GM18861 (cell line): ENCODE results near the gene ITIH4.
"Not testable (repeated sequence)": the region's sequence is repeated elsewhere in the genome, so short reads cannot be mapped to it uniquely, and the experiment has no call there.

Experiments used
- ATAC-seq: cut with Tn5 transposase; IDR thresholded peaks from one replicate; pipeline ENCODE4 v1.9.1; 2021; ENCODE audit not compliant: unreplicated experiment

ITIH4 gene

DNA sequence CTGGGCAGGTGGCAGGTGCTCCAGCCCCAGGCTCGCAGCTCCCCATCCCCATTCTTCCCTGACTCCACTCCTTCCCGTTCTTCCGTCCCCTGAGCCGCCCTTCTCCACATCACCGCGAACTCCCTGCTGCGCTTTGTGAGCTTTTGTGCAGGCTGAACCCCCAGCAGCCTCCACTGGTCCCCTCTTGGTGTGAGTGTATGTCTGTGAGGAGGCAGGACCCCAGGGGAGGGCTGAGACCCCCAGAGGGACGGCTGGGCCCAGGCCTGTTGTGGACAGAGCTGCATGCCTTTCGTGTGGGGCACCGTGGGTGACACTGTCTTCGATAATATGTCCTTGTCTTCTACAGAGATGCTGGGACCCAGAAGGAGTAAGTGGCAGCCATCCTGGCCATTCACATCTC, 43.2 kb downstream of the ITIH4 start:
- no peak for ATAC-seq

DNA sequence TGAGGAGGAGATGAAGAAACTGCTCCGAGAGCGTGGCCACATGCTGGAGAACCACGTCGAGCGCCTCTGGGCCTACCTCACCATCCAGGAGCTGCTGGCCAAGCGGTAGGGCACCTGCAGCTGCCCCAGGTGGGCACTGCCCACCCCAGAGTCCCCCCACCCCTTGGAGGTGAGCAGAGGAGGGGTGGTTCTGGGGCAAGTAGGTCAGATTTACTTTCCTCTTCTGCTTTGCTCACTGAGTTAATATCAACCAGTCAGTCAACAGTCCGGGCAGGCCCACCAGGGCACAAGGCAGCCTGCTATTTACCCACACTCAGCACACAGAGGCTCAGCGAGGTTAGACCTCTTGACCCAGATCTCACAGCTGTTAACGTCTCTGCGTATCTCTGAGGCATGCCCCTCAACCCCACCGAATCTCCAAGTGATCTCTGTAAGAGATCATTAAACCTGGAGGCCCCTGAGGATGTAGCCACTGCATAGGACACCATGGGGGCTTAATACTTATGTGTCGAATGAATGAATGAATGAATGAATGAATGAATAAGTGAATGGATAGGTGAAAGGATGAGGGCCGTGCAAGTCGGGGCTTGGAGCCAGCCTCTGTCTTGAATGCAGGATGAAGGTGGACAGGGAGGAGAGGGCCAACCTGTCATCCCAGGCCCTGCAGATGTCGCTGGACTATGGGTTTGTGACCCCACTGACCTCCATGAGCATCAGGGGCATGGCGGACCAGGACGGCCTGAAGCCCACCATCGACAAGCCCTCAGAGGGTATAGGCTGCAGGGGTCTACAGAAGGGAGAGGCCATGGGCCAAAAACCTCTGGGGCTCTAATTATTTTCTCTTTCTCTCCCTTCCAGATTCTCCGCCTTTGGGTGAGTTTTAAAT, 43.9 kb downstream of the ITIH4 start:
- no peak for ATAC-seq

- no peak for ATAC-seq
Observed at GRCh38 chr3:52784931-52785590, 45.4 kb downstream of the ITIH4 start.

DNA sequence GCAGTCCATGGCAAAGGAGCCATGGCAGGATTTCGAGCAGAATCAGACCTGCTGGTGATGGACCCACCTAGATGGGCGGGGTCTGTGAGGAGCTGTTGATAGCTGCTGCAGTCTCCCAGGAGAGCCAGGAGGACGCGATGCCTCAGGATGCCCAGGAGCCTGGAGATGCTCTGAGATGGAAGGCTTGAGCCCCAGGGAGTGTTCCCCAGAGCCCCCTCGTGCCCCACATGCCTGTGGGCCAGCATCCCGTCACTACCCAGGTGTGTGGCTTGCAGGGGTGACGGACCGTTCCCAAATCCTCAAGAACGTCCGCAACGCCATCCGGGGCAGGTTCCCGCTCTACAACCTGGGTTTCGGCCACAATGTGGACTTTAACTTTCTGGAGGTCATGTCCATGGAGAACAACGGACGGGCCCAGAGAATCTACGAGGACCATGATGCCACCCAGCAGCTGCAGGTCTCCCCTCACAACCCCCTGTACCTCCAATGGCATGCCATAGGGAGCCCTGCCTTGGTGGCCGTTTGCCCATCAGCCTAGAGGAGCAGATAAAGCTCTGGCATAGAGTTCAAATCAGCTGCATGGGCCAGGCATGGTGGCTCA, 46.4 kb downstream of the ITIH4 start:
- ATAC-seq = no peak

DNA sequence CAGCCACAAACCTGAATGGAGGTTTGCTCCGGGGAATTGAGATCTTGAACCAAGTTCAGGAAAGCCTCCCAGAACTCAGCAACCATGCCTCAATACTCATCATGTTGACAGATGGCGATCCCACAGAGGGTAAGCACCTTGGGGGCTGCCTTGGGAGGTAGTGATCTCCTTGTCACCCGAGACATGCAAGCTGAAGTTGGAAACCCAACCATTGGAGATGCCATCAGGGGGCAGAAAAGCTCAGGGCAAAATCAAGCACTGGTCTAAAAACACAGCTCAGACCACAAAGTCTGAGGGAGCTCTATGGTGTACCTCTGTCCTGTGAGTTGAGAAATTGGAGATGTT, 47.3 kb downstream of the ITIH4 start:
- no peak for ATAC-seq

DNA sequence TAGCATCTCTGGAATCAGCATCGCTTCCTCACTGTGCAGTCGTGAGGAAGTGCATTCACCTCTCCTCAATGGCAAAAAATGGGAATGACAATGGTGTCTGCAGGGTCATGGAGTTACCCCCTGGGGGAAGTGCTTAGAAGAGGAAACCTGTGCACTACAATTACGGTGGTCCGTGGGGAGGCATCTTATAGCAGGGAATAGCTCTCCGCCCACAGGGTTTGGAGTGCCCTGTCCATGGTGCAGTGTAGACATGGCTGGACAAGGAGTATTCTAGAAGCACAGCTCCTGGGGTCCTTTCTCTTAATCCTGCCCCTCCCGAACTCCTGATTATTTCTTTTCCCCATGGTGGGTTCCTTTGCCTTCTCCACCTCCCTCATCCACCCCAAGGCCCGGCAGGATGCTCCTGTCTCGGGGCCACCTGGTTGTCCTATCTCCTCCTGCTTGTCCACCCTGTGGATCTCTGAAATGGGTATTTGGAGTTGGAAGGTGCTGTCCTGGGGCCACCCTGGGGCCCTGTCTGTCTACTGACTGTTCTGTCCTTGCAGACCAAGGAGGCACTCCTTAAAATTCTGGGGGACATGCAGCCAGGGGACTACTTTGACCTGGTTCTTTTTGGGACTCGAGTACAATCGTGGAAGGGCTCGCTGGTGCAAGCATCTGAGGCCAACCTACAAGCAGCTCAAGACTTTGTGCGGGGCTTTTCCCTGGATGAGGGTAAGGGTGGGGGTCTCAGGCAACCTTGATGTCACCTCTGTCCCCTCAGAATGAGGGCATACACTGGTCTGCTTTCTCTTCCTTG, 47.9 kb downstream of the ITIH4 start:
- ATAC-seq = no peak

- no peak for ATAC-seq
Observed at GRCh38 chr3:52781741-52782140, 48.7 kb downstream of the ITIH4 start.

DNA sequence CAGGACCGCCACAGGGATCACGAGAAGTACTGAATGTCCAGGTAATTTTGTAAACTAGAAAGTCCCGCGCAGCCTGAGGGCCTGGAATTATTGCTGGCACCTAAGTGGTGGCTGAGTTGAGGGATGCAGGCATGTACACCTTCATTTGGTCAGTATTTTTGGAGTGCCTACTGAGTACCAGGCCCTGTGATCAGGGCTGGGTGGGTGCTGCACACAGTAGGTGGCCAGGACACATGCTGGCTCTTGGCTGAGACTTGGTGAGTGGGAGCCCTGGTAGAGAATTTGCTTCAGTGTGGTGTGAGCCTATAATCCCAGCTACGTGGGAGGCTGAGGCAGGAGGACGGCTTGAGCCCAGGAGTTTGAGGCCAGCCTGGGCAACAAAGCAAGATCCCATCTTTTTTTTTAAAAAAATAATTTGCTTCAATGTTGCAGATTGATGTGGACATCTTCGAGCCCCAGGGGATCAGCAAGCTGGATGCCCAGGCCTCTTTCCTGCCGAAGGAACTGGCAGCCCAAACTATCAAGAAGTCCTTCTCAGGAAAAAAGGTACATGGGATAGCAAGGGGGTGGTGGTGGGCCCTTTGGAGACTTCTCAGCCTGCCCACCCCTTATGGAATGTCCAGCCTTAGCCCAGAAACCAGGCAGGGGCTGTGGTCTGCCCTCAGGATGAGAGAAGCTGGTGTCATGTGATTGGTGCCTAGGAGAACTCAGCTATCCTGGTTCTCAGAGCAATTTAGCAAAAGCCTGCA, 50.5 kb downstream of the ITIH4 start:
- no peak for ATAC-seq

DNA sequence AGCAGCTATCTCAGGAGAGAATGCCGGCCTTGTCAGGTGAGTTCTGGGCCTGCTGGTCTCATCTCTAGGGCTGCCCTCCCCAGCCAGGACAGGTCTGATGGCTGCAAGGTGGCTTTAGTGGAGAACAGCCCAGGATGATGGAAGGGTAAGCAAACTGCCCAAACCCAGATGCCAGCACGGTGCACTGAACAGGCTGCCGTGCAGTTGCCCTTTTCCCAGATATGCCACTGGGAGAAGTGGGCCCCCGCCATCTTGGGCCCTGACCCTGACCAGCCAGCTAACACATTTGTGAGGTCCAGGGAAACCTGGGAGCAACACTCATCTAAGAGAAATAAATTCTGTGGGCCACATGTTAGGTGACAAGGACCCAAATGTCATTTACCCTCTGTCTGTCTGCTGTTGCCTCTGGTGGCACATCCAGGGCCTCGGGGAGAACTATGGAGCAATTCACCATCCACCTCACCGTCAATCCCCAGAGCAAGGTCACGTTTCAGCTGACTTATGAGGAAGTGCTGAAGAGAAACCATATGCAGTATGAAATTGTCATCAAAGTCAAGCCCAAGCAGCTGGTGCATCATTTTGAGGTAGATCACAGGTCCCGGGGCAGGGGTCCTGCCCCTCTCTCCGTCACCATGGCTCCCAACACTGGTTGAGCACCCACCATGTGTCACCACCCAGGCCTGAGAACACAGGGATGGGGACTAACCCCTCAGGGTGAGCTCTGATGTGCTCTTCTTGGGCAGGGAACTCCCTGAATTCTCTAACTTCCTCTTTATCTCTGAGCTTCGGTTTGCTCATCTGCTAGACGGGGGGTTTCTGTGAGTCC, 51.2 kb downstream of the ITIH4 start:
- ATAC-seq = peak; percentile 57

- no peak for ATAC-seq
Observed at GRCh38 chr3:52777959-52778805, 52.3 kb downstream of the ITIH4 start.

DNA sequence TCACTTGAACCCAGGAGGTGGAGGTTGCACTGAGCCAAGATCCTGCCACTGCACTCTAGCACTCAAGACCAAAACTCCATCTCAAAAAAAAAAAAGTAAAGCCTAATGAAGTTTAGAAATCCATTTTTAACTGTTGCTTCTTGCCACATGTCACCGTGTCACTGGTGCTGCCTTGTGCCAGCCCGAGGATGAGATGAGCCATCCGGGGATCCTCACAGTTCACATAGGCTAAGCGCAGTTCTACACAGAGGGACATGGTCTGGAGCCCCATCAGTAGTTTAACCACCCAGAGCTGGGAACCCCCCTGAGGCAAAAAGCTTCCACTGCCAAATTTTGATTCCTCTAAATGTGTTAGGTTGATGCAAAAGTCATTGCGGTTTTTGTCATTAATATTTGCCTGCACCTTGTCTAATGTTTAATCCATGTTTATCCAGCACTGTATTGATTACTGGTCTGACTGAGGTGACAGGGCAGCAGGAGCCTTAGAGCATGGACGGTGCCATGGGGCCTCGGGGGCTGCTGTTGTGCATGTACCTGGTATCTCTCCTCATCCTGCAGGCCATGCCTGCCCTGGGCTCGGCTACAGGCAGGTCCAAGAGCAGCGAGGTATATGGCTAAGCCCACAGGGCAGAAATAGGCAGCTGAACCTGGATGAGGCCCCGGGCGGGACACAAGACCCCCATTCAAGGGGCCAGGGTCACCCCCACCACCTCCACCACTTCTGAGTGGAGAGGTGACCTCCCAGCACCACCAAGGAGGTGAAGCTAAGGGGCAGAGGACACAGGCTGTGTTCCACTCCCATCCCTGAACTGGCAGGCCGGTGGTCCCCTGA, 53.1 kb downstream of the ITIH4 start, which contains the start of gene ITIH1:
ITIH1 (plus strand) TSS at position 473 of the 832 bp plus-strand sequence; CDS start at position 490, 17 bp downstream.
- no peak for ATAC-seq

DNA sequence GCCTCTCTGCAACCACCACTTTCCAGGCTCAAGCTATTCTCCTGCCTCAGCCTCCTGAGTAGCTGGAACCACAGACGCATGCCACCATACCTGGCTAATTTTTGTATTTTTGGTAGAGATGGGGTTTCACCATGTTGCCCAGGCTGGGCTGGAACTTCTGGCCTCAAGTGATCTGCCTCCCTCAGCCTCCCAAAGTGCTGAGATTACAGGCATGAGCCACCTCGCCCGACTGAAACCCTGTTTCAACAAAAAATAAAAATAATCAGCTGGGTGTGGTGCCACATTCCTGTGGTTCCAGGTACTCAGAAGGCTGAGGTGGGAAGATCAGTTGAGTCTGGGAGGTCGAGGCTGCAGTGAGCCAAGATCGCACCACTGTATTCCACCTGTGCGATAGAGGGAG, 54.0 kb downstream of the ITIH4 start:
- ATAC-seq = not testable (repeated sequence)

DNA sequence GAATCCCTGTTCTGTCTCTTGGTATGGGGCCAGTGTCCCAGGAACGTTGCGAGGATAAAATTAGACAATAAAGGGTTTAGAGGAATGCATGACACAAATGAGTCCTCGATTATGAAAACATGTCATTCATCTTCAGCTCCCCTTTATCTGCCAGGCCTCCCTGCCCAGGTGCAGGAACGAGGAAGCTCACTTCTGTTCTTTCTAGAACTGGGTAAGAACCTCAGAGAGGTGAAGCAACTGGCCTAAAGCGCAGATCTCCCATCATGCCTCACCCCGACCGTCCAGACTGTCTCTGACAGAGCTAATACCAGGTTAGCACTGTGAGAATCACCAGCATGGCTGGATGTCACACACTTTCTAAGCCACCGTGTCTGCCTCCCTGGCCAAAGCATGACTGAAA, 54.6 kb downstream of the ITIH4 start:
- ATAC-seq = no peak

DNA sequence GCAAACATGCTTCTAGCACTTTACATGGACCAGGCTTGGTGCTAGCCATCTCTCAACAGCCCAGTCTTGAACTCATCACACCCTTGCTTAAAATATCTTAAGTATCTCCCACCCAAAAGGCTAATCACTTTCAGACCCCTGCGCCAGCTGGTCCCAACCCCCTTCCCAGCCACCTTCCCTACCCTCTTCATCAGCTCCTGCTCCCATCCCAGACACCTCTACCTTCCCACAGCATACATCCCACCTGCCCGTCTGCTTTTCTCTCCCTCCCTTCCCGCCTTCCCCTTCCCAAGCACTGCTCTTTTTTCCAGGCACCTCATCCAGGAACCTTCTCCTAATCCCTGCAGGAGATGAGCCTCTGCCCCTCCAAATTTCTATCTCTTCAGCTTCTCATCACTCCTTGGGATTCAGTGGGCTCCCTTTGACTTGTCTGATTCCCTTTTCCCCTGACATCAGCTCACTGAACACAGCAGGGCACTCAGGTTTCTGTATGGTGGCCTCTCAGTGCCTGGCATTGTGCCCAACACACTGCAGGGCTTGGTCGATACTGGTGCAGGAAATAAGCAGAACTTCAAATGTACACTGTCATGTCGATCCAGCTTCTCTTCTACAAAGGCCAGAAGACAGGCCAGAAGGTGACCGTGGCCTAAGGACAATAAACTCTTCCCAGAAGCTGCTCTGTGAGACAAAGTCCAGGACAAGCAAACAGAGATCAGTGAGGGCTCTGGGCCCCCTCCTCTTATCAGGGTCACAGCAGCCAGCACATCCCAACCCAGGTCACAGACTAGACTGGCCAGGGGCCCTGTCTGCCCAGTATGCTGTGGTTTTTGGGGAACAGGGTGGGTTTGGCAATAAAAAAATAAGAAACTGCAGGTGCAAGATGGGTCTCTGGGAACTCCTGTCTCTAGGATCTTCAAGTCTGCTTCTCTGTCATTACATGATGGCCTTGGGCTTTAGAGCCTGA, 55.3 kb downstream of the ITIH4 start:
- ATAC-seq = no peak

DNA sequence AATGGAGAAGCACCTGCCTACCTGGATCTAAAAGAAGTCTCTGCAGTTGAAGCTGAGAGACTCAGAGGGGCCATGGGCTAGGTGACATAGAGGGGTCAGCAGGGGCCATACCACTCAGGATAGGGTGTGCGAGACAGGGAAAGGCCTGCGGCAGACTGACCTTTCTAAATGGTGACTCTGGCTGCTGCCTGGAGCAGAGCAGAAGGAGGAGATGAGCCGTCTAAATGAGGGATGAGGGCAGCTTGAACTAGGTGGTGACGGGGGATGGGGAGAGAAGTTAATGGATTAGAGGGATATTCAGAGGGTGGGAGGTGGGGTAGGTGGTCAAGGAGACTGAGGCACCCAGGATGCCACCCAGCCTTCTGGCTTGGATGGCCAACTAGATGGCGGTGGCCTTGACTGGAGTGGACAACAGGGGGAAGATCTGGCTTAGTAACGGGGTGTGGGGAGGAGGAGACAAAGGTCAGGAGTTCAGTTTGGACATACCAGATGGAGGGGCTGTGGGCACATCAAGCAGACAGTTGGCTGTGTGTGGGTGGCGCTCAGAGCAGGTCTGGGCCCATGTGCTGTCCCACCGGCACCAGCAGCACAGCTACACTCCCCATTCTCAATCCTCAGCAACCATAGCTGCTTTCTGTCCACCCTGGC, 56.3 kb downstream of the ITIH4 start:
- no peak for ATAC-seq

DNA sequence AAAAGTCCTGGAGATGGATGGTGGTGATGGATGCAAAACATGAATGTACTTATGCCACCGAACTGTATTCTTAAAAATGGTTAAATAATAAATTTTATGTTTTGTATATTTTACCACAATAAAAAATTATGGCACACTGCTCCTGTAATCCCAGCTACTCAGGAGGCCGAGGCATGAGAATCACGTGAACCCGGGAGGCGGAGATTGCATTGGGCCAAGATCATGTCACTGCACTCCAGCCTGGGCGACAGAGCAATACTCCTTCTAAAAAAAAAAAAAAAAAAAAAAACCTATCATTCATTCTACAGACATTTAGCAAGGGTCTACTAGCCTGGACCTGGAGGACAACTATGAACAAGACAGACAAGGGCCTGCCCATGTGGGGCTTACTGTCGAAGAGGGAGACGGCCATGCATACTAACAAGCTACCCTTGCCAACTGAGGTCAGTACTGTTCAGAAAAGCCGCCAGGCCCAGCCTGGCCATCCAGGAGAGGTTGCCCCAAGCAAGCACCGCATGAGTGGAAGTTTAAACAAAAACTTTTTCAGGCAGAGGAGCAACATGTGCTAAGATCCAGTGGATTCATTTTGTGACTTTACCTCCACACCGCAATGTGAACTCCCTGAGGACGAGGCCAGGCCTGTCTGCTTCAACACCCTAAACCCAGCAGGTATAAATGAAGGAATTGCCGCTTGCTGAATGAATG, 57.0 kb downstream of the ITIH4 start:
- no peak for ATAC-seq
